Mammary epithelial cell (primary cell): Measurements from ENCODE around the gene CRKL.

Experiments
- CTCF ChIP-seq, 2 donors: IDR thresholded peaks in 1 of 2; conservative IDR thresholded peaks in 1 of 2; 2 replicates each; pipeline ENCODE4 v1.5.1; 2011 to 2012; ENCODE audit warnings: inconsistent platforms in 2 of 2, low read length in 2 of 2, mild to moderate bottlenecking in 2 of 2, control low read depth in 1 of 2, low read depth in 1 of 2; ENCODE audit not compliant: insufficient read depth in 1 of 2; ENCODE audit errors: extremely low read depth in 1 of 2
- EZH2 ChIP-seq: IDR thresholded peaks from 2 replicates; pipeline ENCODE4 v1.6.1; 2012; ENCODE audit warnings: low read length, inconsistent platforms, borderline replicate concordance

GRCh38 chr22:20952544-20953341, 35.5 kb downstream of the CRKL start:
- TF ChIP-seq CTCF (conservative IDR thresholded peaks at IDR 0.05 in 1 of 2, IDR thresholded peaks at IDR 0.05 in 1 of 2; ENCODE audit: extremely low read depth in 1 of 2, insufficient read depth in 1 of 2, low read depth in 1 of 2, low read length in 2 of 2) (no peak), EZH2 (no peak)
